Measurements from ENCODE around the gene CAD.

- TF ChIP-seq, protein P1, sequence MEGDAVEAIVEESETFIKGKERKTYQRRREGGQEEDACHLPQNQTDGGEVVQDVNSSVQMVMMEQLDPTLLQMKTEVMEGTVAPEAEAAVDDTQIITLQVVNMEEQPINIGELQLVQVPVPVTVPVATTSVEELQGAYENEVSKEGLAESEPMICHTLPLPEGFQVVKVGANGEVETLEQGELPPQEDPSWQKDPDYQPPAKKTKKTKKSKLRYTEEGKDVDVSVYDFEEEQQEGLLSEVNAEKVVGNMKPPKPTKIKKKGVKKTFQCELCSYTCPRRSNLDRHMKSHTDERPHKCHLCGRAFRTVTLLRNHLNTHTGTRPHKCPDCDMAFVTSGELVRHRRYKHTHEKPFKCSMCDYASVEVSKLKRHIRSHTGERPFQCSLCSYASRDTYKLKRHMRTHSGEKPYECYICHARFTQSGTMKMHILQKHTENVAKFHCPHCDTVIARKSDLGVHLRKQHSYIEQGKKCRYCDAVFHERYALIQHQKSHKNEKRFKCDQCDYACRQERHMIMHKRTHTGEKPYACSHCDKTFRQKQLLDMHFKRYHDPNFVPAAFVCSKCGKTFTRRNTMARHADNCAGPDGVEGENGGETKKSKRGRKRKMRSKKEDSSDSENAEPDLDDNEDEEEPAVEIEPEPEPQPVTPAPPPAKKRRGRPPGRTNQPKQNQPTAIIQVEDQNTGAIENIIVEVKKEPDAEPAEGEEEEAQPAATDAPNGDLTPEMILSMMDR (IDR thresholded peaks at IDR 0.05 in 4 of 5, conservative IDR thresholded peaks at IDR 0.05 in 1 of 5) = no peak
- TF ChIP-seq POLR2A (IDR thresholded peaks at IDR 0.05) = no peak
These were observed 60.8 kb downstream of the CAD start for GRCh38 chr2:27278010-27278409.
